ENCODE data around the gene TTYH2. TPM values are rescaled to one million over a fixed set of nuclear protein-coding genes. Genes with fewer than 3 reads are reported as not detected.

TTYH2 gene
- total RNA-seq, 4 donors from 2014 or later = 5.5 to 7.7 (median 6.3) TPM

- 72% methylated on average over 5 of the region's 10 CpGs; no CpG with 5 or more reads in 1 of the 2 donors for WGBS, 2 donors (ENCODE audit: low coverage in 1 of 2)
- Histone ChIP-seq H3K27me3 (no peaks in the 10 kb centered on the region), H3K4me3 (no peak overlapping the region), H3K4me1 (peaks cover 0 to 41% (median 6%) of the 10 kb centered on the region in 3 donors), H3K36me3 (peaks cover 0 to 28% of the 10 kb centered on the region in 2 donors), H3K27ac (no peak overlapping the region), H3K9me3 (no peaks in the 10 kb centered on the region)
- TF ChIP-seq CTCF (IDR thresholded peaks at IDR 0.05) = no peak
- no peak for TF ChIP-seq POLR2AphosphoS5 (IDR thresholded peaks at IDR 0.05)
- no peak for TF ChIP-seq POLR2A (IDR thresholded peaks at IDR 0.05)
- TF ChIP-seq EP300 (IDR thresholded peaks at IDR 0.05) = no peak
- peak; percentile 32 for ATAC-seq
Measured at GRCh38 chr17:74239172-74239571, 25.8 kb downstream of the TTYH2 start.

DNA sequence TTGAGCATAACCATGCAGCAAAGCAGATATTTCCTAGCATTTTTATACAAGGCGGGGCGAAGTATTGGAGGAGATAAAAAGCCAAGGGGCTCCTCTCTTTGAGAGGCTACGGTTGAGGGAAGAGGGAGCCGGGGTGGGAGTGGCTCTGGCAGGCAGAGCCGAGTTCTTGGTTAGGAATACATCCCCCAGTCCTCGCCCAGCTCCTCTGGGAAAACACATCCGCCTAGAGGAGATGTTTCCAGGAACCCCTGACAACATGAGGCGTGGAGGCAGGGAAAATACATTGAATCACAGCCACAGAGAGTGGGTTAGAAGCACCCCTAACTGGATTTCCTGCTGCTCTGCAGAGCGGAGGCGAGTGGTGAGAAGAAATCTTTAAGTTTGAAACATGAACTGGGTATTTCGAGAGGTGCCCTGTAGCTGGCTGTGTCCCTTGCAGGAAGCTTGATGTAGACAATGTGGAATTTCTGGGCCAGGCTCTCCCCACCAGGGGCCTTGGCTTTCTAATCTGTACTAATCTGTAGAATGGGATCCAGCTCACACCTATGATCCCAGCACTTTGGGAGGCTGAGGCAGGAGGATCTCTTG lies 27.3 kb downstream of the TTYH2 start:
- TF ChIP-seq POLR2A (IDR thresholded peaks at IDR 0.05) (no peak), POLR2AphosphoS5 (IDR thresholded peaks at IDR 0.05) (no peak), CTCF (IDR thresholded peaks at IDR 0.05) (no peak), EP300 (IDR thresholded peaks at IDR 0.05) (no peak)
- no peaks in the 10 kb centered on the region for H3K27me3 ChIP-seq
- WGBS, 2 donors (ENCODE audit: low coverage in 1 of 2) = 45 to 62% methylated on average over 2 to 3 of the region's 11 CpGs
- H3K36me3 ChIP-seq = peaks cover 0 to 28% of the 10 kb centered on the region in 2 donors
- peak overlapping the region in 2 of 4 donors; percentile 10 to 31 for H3K27ac ChIP-seq
- no peaks in the 10 kb centered on the region for H3K9me3 ChIP-seq
- peaks cover 0 to 44% (median 6%) of the 10 kb centered on the region in 3 donors for H3K4me1 ChIP-seq
- H3K4me3 ChIP-seq = no peak overlapping the region
- no peak for ATAC-seq

DNA sequence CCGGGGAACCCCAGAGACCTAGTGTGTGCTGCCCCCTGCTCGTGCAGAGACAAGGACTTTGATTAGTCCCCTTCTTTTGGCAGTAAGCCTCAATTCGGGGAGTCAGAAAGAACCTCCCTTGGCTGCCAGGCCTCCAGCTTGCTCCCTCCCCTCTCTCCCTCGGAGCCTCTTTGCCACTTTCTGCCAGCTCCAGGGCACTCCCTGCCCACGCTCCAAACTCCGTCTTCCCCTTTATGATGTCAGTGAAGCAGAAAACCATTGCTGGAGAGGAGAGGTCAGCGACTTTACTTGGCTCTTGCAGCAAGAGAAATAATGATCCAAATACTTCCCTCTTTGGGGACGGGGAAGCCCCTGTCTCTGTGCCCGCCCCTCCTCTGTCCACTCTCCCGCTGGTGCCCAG lies 28.1 kb downstream of the TTYH2 start:
- ATAC-seq = no peak
- TF ChIP-seq POLR2A (IDR thresholded peaks at IDR 0.05) (no peak), EP300 (IDR thresholded peaks at IDR 0.05) (no peak), CTCF (IDR thresholded peaks at IDR 0.05) (no peak), POLR2AphosphoS5 (IDR thresholded peaks at IDR 0.05) (no peak)
- WGBS, 2 donors (ENCODE audit: low coverage in 1 of 2) = 20 to 39% methylated on average over 1 to 8 of the region's 10 CpGs

GRCh38 chr17:74241847-74242246 lies 28.5 kb downstream of the TTYH2 start:
- no peak overlapping the region for H3K4me3 ChIP-seq
- 93% methylated on average over 2 of the region's 2 CpGs; no CpG with 5 or more reads in 1 of the 2 donors for WGBS, 2 donors (ENCODE audit: low coverage in 1 of 2)
- peaks cover 0 to 44% (median 6%) of the 10 kb centered on the region in 3 donors for H3K4me1 ChIP-seq
- H3K27ac ChIP-seq = no peak overlapping the region
- no peaks in the 10 kb centered on the region for H3K9me3 ChIP-seq
- H3K36me3 ChIP-seq = peaks cover 0 to 28% of the 10 kb centered on the region in 2 donors
- TF ChIP-seq POLR2A (IDR thresholded peaks at IDR 0.05) = no peak
- TF ChIP-seq CTCF (IDR thresholded peaks at IDR 0.05) = no peak
- no peak for TF ChIP-seq POLR2AphosphoS5 (IDR thresholded peaks at IDR 0.05)
- no peak for TF ChIP-seq EP300 (IDR thresholded peaks at IDR 0.05)
- no peak for ATAC-seq
- no peaks in the 10 kb centered on the region for H3K27me3 ChIP-seq

More for the DNA sequence above, 28.1 kb downstream of the TTYH2 start:
- H3K4me3 ChIP-seq = no peak overlapping the region
- H3K27me3 ChIP-seq = no peaks in the 10 kb centered on the region
- no peaks in the 10 kb centered on the region for H3K9me3 ChIP-seq
- peak overlapping the region in 2 of 4 donors; percentile 10 to 31 for H3K27ac ChIP-seq
- H3K4me1 ChIP-seq = peaks cover 0 to 43% (median 6%) of the 10 kb centered on the region in 3 donors
- H3K36me3 ChIP-seq = peaks cover 0 to 28% of the 10 kb centered on the region in 2 donors
